GM12872 (cell line): Measurements from ENCODE around the gene MXI1.
A peak's percentile ranks its signal among the peaks of the same experiment; 100 is the strongest.

Source experiments
- TF ChIP-seq, protein P1 (sequence below): IDR thresholded peaks from 3 replicates; pipeline ENCODE4 v1.5.1; 2011; ENCODE audit warnings: low read depth, mild to moderate bottlenecking, low read length, moderate library complexity; ENCODE audit not compliant: insufficient read depth

MXI1 gene

DNA sequence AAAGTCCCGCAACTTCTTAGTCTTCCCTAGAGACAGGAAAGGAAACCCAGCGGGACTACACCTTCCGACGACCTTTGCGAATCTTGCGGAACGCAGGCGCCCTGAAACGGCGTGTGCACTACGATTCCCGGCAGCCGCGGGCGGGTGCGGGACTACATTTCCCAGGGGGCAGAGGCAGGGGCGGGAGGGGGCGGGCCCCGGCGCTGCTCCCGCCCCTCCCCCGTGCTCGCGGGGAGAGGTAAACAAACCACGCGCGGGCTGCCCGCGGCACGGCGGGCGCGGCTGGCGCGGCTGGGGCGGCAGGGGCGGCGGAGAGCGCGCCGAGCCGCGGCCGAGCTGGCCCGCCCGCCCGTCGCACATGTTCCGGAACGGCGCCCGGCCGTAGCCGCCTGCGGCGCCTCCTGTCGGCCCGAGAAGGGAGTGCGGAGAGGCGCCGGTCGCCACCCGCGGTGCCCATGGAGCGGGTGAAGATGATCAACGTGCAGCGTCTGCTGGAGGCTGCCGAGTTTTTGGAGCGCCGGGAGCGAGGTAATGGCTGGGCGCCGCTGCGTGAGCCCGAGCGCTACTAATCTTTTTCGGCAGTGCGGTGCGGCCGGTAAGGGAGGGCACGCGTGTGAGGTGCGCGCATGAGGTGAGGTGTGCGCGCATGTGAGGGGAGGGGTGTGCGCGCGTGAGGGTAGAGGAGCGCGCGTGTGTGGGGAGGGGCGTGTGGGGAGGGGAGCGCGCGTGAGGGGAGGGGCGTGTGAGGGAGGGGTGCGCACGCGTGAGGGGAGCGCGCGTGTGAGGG, 18.5 kb downstream of the MXI1 start:
- TF ChIP-seq, protein P1, sequence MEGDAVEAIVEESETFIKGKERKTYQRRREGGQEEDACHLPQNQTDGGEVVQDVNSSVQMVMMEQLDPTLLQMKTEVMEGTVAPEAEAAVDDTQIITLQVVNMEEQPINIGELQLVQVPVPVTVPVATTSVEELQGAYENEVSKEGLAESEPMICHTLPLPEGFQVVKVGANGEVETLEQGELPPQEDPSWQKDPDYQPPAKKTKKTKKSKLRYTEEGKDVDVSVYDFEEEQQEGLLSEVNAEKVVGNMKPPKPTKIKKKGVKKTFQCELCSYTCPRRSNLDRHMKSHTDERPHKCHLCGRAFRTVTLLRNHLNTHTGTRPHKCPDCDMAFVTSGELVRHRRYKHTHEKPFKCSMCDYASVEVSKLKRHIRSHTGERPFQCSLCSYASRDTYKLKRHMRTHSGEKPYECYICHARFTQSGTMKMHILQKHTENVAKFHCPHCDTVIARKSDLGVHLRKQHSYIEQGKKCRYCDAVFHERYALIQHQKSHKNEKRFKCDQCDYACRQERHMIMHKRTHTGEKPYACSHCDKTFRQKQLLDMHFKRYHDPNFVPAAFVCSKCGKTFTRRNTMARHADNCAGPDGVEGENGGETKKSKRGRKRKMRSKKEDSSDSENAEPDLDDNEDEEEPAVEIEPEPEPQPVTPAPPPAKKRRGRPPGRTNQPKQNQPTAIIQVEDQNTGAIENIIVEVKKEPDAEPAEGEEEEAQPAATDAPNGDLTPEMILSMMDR, result peak; percentile 76

DNA sequence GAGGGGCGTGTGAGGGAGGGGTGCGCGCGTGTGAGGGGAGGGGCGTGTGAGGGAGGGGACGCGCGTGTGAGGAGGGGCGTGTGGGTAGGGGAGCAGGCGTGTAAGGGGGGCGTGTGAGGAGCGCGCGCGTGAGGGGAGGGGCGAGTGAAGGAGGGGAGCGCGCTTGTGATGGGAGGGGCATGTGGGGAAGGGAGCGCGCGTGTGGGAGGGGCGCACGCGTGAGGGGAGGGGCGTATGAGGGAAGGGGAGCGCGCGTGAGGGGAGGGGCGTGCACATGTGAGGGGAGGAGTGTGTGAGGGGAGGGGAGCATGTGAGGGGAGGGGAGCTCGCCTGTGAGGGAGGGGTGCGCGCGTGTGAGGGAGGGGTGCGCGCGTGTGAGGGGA, 19.1 kb downstream of the MXI1 start:
- TF ChIP-seq, protein P1, result no peak

DNA sequence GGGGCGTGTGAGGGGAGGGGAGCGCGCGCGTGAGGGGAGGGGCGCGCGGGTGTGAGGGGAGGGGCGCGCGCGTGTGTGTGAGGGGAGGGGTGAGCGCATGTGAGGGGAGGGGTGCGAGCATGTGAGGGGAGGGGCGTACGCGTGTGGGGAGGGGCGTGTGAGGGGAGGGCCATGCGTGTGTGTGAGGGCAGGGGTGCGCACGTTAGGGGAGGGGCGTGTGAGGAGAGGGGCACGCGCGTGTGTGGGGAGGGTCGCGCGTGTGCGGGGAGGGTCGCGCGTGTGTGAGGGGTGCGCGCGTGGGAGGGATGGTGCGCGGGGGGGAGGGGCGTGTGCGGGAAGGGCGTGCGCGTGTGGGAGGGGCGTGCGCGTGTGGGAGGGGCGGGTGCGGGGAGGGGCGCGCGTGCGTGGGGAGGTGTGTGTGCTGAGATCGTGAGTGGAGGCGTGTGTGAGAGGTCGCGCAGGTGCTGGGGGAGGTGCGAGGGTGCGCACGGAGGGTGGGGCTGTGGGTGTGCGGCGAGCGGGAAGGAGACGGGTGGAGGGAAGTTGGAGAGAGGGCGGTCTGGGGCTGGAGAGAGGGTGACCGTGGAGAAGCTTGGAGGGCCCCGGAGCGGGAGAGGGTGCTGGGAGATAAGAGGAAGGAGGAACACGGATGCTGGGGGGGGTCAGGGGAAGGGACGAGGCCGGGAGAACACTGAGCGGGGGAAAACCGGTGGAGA, 19.7 kb downstream of the MXI1 start:
- TF ChIP-seq, protein P1, result no peak

DNA sequence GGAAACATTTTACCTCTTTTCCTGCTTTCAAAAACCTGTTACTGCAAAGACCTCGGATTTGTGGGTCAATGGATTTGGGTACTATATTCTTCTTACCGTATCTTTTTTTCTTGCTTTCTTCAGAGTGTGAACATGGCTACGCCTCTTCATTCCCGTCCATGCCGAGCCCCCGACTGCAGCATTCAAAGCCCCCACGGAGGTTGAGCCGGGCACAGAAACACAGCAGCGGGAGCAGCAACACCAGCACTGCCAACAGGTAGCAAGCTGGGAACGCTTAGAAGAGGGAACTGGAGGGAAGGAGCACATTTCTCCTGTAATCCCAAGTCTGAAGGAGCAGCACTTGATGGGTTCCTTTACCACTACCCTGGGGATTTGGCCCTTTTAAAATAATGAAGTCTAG, 20.7 kb downstream of the MXI1 start:
- TF ChIP-seq, protein P1, result no peak

GRCh38 chr10:110229155-110229554, 21.8 kb downstream of the MXI1 start:
- TF ChIP-seq, protein P1, result no peak

GRCh38 chr10:110233846-110234245, 26.4 kb downstream of the MXI1 start:
- TF ChIP-seq, protein P1, result no peak

DNA sequence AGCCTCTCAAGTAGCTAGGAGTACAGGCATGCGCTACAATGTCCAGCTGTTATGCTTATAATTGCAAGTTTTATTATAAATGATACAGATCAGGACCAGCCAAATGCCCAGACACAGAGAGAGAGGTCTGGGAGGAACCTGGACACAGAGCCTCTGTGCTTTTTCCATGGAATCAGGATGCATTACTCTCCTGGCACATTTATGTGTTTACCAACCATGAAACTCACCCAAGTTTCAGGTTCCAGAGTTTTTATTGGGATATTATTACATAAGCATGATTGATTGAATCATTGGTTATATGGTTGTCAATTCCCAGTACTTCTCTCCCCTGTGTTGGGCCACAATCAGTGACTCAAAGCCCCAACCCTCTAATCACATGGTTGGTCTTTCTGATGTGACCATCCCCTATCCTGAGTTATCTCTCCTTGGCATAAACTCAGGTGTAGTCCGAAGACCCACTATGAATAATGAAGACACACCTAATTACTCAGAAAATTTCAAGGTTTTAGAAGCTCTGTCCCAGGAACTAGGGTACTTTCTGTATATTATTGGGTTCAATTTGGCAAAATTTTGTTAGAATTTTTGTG, 30.6 kb downstream of the MXI1 start:
- TF ChIP-seq, protein P1, result no peak
